Psoas muscle (tissue), 8 donors: ENCODE data around the gene INO80. TPM values are rescaled to one million over a fixed set of nuclear protein-coding genes. Genes with fewer than 3 reads are reported as not detected.

Experiments
- ATAC-seq, 4 donors: fragments of 200-7000 bp; cut with Tn5 transposase; one replicate each; pipeline ENCODE4 v1.9.1; 2020; ENCODE audit warnings: moderate library complexity in 3 of 4, mild to moderate bottlenecking in 2 of 4
- DNase-seq, 2 donors: peaks; one replicate each; pipeline ENCODE4 v3.0.0-alpha.2; 2020
- H3K27ac ChIP-seq: fragments of 200-600 bp; one replicate; pipeline ENCODE4 v1.8.0; 2022
- H3K27me3 ChIP-seq, 3 donors: fragments of 200-600 bp in 1 of 3; one replicate each; pipeline versions ENCODE4 v1.6.1 to v1.8.0; 2013 to 2022; ENCODE audit warnings: low read length in 2 of 3, mild to moderate bottlenecking in 2 of 3, moderate library complexity in 1 of 3; ENCODE audit not compliant: insufficient read depth in 3 of 3
- H3K36me3 ChIP-seq, 2 donors: fragments of 200-600 bp in 1 of 2; one replicate each; pipeline versions ENCODE4 v1.6.1 to v1.8.0; 2013 to 2022; ENCODE audit warnings: low read depth in 1 of 2, mild to moderate bottlenecking in 1 of 2, moderate library complexity in 1 of 2; ENCODE audit not compliant: insufficient read depth in 1 of 2
- H3K4me1 ChIP-seq: fragments of 200-600 bp; one replicate; pipeline ENCODE4 v1.8.0; 2022
- H3K4me3 ChIP-seq: fragments of 200-600 bp; one replicate; pipeline ENCODE4 v1.8.0; 2022; ENCODE audit warnings: mild to moderate bottlenecking
- H3K9me3 ChIP-seq: fragments of 200-600 bp; one replicate; pipeline ENCODE4 v1.8.0; 2022
- CTCF ChIP-seq: fragments of 200-600 bp; IDR thresholded peaks from one replicate; pipeline ENCODE4 v1.8.0; 2022; ENCODE audit warnings: antibody characterized with exemption
- WGBS, 3 donors: extraction: QIAGEN DNeasy Blood & Tissue Kit; methylation state at CpG; one replicate each; pipeline versions ENCODE4 v1.1.6 to v1.1.7; 2013; 5-methylcytosine and 5-hydroxymethylcytosine counted together
- intact Hi-C, 2 donors: fragments of 100-400 bp; cut with DNase I; formaldehyde crosslinking; loops; one replicate each; pipeline versions ENCODE4 v1.11.0 to v1.14.2; 2022
- polyA plus RNA-seq, 3 donors: library from polyadenylated mRNA; stranded (reverse); fragments of 200-250 nt; gene quantifications; one replicate each; pipeline ENCODE4 v1.2.3, GENCODE V29; 2013
- total RNA-seq, 4 donors: library from RNA; stranded (reverse); fragmentation: NEBNext Ultra II Directional in 2 of 4; extraction: Animal tissue kit (Norgen Biotek cat#: 25700) in 2 of 4; gene quantifications; one replicate each; pipeline versions ENCODE4 v1.2.1 to v1.2.4, GENCODE V29; 2021 to 2023
- donor health status: healthy with polysubstance abuse.
- donor health status: DM: no; HTN: no; CAD: no; lungs with moderate emphysema.
- donor health status: Bipolar disorder and iron deficiency.
- donor health status: healthy.
- donor health status: DM: yes; HTN: yes; CAD: no.
- donor health status: DM: no; HTN: no; CAD: no.
- donor health status: DM: no; HTN: no; CAD: no.
- donor health status: DM: yes; HTN: yes; CAD: no.

The INO80 gene
- total and polyA plus RNA-seq, 7 donors, result 12.4 to 30.5 (median 20.1) TPM

- Histone ChIP-seq H3K36me3 (peaks cover 3 to 12% of the 10 kb centered on the region in 2 donors), H3K27ac (no peak overlapping the region), H3K9me3 (no peaks in the 10 kb centered on the region), H3K4me1 (peaks cover 18% of the 10 kb centered on the region), H3K4me3 (no peak overlapping the region), H3K27me3 (no peaks in the 10 kb centered on the region)
- TF ChIP-seq CTCF, result no peak
- no peak for ATAC-seq
- intact Hi-C loops, result loop anchor here in 1 of 2 donors (2.0 kb wide), 1 partner anchor 21 kb away; no protein-coding TSS in a partner anchor
- DNase-seq, result no peak
- WGBS, 3 donors, result 86 to 92% (median 89%) methylated on average over 11 of the region's 11 CpGs
Measured at GRCh38 chr15:41105348-41106334, 10.4 kb downstream of the INO80 start.

GRCh38 chr15:41104234-41104633 is 11.8 kb downstream of the INO80 start:
- DNase-seq (no peak), ATAC-seq (peak in 3 of 4 donors; percentile 54 to 59 (median 57))
- H3K9me3 ChIP-seq, result no peaks in the 10 kb centered on the region
- H3K27ac ChIP-seq, result no peak overlapping the region
- peaks cover 3 to 12% of the 10 kb centered on the region in 2 donors for H3K36me3 ChIP-seq
- intact Hi-C loops, result no loop called here
- H3K27me3 ChIP-seq, result no peaks in the 10 kb centered on the region
- H3K4me3 ChIP-seq, result no peak overlapping the region
- TF ChIP-seq CTCF, result no peak
- H3K4me1 ChIP-seq, result peaks cover 18% of the 10 kb centered on the region
- WGBS, 3 donors, result 73 to 79% (median 76%) methylated on average over 2 of the region's 2 CpGs

- WGBS, 3 donors, result 92 to 96% (median 95%) methylated on average over 2 of the region's 2 CpGs
- Histone ChIP-seq H3K4me3 (no peak overlapping the region), H3K27ac (no peak overlapping the region), H3K9me3 (no peaks in the 10 kb centered on the region), H3K36me3 (peaks cover 0 to 19% of the 10 kb centered on the region in 2 donors), H3K4me1 (peaks cover 15% of the 10 kb centered on the region), H3K27me3 (no peaks in the 10 kb centered on the region)
- TF ChIP-seq CTCF, result no peak
- no peak for DNase-seq
- intact Hi-C loops, result no loop called here
- no peak for ATAC-seq
Measured at GRCh38 chr15:41102854-41103253, 13.2 kb downstream of the INO80 start.

GRCh38 chr15:41096178-41096577 is 19.9 kb downstream of the INO80 start:
- no peaks in the 10 kb centered on the region for H3K27me3 ChIP-seq
- WGBS, 3 donors, result 84 to 93% (median 84%) methylated on average over 6 of the region's 6 CpGs
- ATAC-seq (no peak), DNase-seq (no peak)
- no peaks in the 10 kb centered on the region for H3K4me1 ChIP-seq
- TF ChIP-seq CTCF, result no peak
- peaks cover 10 to 71% of the 10 kb centered on the region in 2 donors for H3K36me3 ChIP-seq
- H3K9me3 ChIP-seq, result no peaks in the 10 kb centered on the region
- no peak overlapping the region for H3K27ac ChIP-seq
- no peak overlapping the region for H3K4me3 ChIP-seq
- intact Hi-C loops, result no loop called here
